ENCODE results near the gene TRHDE.
"Not testable (repeated sequence)": the region's sequence is repeated elsewhere in the genome, so short reads cannot be mapped to it uniquely, and the experiment has no call there.

The TRHDE gene

GRCh38 chr12:72448805-72449204 is 176.6 kb downstream of the TRHDE start:
- DNase-seq, result no peak

- no peak for DNase-seq
Measured at GRCh38 chr12:72453066-72453465, 180.9 kb downstream of the TRHDE start.

GRCh38 chr12:72453550-72453949 is 181.4 kb downstream of the TRHDE start:
- DNase-seq, result no peak

GRCh38 chr12:72464471-72464870 is 192.3 kb downstream of the TRHDE start:
- no peak for DNase-seq

GRCh38 chr12:72465155-72465554 is 193.0 kb downstream of the TRHDE start:
- no peak for DNase-seq

GRCh38 chr12:72465940-72466630 is 193.9 kb downstream of the TRHDE start:
- DNase-seq, result no peak

GRCh38 chr12:72467985-72468384 is 195.8 kb downstream of the TRHDE start:
- no peak for DNase-seq

- DNase-seq, result no peak
Measured at GRCh38 chr12:72468505-72468904, 196.3 kb downstream of the TRHDE start.

- no peak for DNase-seq
Measured at GRCh38 chr12:72471806-72472205, 199.6 kb downstream of the TRHDE start.

- no peak for DNase-seq
Measured at GRCh38 chr12:72472350-72472749, 200.2 kb downstream of the TRHDE start.

- no peak for DNase-seq
Measured at GRCh38 chr12:72476301-72476700, 204.1 kb downstream of the TRHDE start.

- DNase-seq, result no peak
Measured at GRCh38 chr12:72485017-72485701, 213.0 kb downstream of the TRHDE start.

GRCh38 chr12:72491426-72491825 is 219.3 kb downstream of the TRHDE start:
- no peak for DNase-seq

GRCh38 chr12:72493407-72493806 is 221.2 kb downstream of the TRHDE start:
- DNase-seq, result no peak

- DNase-seq, result no peak
Measured at GRCh38 chr12:72498354-72498753, 226.2 kb downstream of the TRHDE start.

- no peak for DNase-seq
Measured at GRCh38 chr12:72499244-72499643, 227.1 kb downstream of the TRHDE start.

GRCh38 chr12:72502546-72502945 is 230.4 kb downstream of the TRHDE start:
- DNase-seq, result no peak

- no peak for DNase-seq
Measured at GRCh38 chr12:72505227-72505626, 233.1 kb downstream of the TRHDE start.

- DNase-seq, result no peak
Measured at GRCh38 chr12:72509891-72510290, 237.7 kb downstream of the TRHDE start.

GRCh38 chr12:72510772-72511171 is 238.6 kb downstream of the TRHDE start:
- DNase-seq, result no peak

- no peak for DNase-seq
Measured at GRCh38 chr12:72511498-72511897, 239.3 kb downstream of the TRHDE start.

- DNase-seq, result no peak
Measured at GRCh38 chr12:72511906-72512305, 239.7 kb downstream of the TRHDE start.

- not testable (repeated sequence) for DNase-seq
Measured at GRCh38 chr12:72520044-72520678, 248.0 kb downstream of the TRHDE start.

GRCh38 chr12:72521326-72521725 is 249.2 kb downstream of the TRHDE start:
- no peak for DNase-seq
